Measurements from ENCODE around the gene KASH5.

DNA sequence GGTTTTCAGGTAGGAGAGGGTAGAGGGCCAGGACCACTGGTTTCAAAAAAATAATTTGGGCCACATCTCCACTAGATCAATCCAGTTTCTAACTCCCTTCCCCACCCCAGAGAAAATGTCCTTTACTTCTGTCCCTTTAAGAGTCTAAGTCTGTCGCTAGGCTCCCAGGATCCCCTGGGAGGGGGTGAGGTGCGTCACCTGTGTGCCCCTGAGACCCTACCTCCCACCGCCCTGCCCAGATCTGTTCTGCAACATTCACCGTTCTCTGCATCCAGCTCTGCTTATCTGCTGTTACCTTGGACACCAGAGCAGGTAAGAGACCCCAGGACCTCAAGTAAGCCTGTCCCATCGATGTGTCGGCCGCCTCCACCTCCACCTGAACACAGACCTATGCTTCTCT, 37.1 kb downstream of the KASH5 start, which contains the start of gene GFY:
- no peak for TF ChIP-seq EZH2 (IDR thresholded peaks at IDR 0.05; ENCODE audit: low read length, unreplicated experiment)
- TF ChIP-seq, protein P1, sequence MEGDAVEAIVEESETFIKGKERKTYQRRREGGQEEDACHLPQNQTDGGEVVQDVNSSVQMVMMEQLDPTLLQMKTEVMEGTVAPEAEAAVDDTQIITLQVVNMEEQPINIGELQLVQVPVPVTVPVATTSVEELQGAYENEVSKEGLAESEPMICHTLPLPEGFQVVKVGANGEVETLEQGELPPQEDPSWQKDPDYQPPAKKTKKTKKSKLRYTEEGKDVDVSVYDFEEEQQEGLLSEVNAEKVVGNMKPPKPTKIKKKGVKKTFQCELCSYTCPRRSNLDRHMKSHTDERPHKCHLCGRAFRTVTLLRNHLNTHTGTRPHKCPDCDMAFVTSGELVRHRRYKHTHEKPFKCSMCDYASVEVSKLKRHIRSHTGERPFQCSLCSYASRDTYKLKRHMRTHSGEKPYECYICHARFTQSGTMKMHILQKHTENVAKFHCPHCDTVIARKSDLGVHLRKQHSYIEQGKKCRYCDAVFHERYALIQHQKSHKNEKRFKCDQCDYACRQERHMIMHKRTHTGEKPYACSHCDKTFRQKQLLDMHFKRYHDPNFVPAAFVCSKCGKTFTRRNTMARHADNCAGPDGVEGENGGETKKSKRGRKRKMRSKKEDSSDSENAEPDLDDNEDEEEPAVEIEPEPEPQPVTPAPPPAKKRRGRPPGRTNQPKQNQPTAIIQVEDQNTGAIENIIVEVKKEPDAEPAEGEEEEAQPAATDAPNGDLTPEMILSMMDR (conservative IDR thresholded peaks at IDR 0.05; ENCODE audit: low read depth, low read length): no peak

Data from PC-3 (cell line).